ENCODE measurements around the gene PCDHGB2.
"Not testable (repeated sequence)": the region's sequence is repeated elsewhere in the genome, so short reads cannot be mapped to it uniquely, and the experiment has no call there.

Gene PCDHGB2

GRCh38 chr5:141340781-141341354 lies 18.9 kb upstream of the PCDHGB2 start:
- not testable (repeated sequence) for H3K9ac ChIP-seq (ENCODE audit: low read depth, low read length); H3K36me3 ChIP-seq (ENCODE audit: insufficient read depth, low read length); H3K4me1 ChIP-seq (ENCODE audit: insufficient read depth, low read length); H3K9me3 ChIP-seq (ENCODE audit: control insufficient read depth, insufficient read depth, low read length)

GRCh38 chr5:141342773-141343172 lies 17.0 kb upstream of the PCDHGB2 start:
- Histone ChIP-seq H3K36me3 (ENCODE audit: insufficient read depth, low read length) (no peaks in the 10 kb centered on the region), H3K4me1 (ENCODE audit: insufficient read depth, low read length) (no peaks in the 10 kb centered on the region), H3K9ac (ENCODE audit: low read depth, low read length) (no peak overlapping the region), H3K9me3 (ENCODE audit: control insufficient read depth, insufficient read depth, low read length) (peaks cover 6% of the 10 kb centered on the region; the same call in 1 of the 2 replicates)

- H3K9me3 ChIP-seq (ENCODE audit: control insufficient read depth, insufficient read depth, low read length) = peaks cover 6% of the 10 kb centered on the region; the same call in 1 of the 2 replicates
- H3K36me3 ChIP-seq (ENCODE audit: insufficient read depth, low read length) = no peaks in the 10 kb centered on the region
- H3K4me1 ChIP-seq (ENCODE audit: insufficient read depth, low read length) = no peaks in the 10 kb centered on the region
- H3K9ac ChIP-seq (ENCODE audit: low read depth, low read length) = no peak within 1 kb of the TSS
Measured at GRCh38 chr5:141343242-141343952, 16.4 kb upstream of the PCDHGB2 start, which contains the start of gene PCDHGA3. Gene PCDHGA3 (plus strand): TSS chr5:141343829. CDS start chr5:141344034, 205 bp downstream.

DNA sequence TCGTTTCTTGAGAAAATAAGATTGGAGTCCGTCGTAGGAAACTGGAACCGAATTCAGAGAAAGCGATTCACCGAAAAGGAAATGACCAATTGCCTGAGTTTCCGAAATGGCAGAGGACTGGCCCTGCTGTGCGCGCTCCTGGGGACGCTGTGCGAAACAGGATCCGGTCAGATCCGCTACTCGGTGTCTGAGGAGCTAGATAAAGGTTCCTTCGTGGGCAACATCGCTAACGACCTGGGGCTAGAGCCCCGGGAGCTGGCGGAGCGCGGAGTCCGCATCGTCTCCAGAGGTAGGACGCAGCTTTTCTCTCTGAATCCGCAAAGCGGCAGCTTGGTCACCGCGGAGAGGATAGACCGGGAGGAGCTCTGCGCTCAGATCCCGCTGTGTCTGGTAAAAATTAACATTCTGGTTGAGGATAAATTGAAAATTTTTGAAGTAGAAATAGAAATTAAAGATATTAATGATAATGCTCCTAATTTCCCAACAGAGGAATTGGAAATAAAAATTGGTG lies 15.8 kb upstream of the PCDHGB2 start:
- Histone ChIP-seq H3K4me1 (ENCODE audit: insufficient read depth, low read length) (no peaks in the 10 kb centered on the region), H3K9me3 (ENCODE audit: control insufficient read depth, insufficient read depth, low read length) (peaks cover 6% of the 10 kb centered on the region; the same call in 1 of the 2 replicates), H3K36me3 (ENCODE audit: insufficient read depth, low read length) (no peaks in the 10 kb centered on the region), H3K9ac (ENCODE audit: low read depth, low read length) (no peak overlapping the region)

- no peaks in the 10 kb centered on the region for H3K36me3 ChIP-seq (ENCODE audit: insufficient read depth, low read length)
- H3K4me1 ChIP-seq (ENCODE audit: insufficient read depth, low read length) = no peaks in the 10 kb centered on the region
- H3K9me3 ChIP-seq (ENCODE audit: control insufficient read depth, insufficient read depth, low read length) = peaks cover 2% of the 10 kb centered on the region; the same call in 1 of the 2 replicates
- no peak overlapping the region for H3K9ac ChIP-seq (ENCODE audit: low read depth, low read length)
Measured at GRCh38 chr5:141345327-141345726, 14.5 kb upstream of the PCDHGB2 start.

GRCh38 chr5:141346017-141346416 lies 13.8 kb upstream of the PCDHGB2 start:
- H3K9me3 ChIP-seq (ENCODE audit: control insufficient read depth, insufficient read depth, low read length); H3K36me3 ChIP-seq (ENCODE audit: insufficient read depth, low read length); H3K9ac ChIP-seq (ENCODE audit: low read depth, low read length); H3K4me1 ChIP-seq (ENCODE audit: insufficient read depth, low read length): not testable (repeated sequence)

DNA sequence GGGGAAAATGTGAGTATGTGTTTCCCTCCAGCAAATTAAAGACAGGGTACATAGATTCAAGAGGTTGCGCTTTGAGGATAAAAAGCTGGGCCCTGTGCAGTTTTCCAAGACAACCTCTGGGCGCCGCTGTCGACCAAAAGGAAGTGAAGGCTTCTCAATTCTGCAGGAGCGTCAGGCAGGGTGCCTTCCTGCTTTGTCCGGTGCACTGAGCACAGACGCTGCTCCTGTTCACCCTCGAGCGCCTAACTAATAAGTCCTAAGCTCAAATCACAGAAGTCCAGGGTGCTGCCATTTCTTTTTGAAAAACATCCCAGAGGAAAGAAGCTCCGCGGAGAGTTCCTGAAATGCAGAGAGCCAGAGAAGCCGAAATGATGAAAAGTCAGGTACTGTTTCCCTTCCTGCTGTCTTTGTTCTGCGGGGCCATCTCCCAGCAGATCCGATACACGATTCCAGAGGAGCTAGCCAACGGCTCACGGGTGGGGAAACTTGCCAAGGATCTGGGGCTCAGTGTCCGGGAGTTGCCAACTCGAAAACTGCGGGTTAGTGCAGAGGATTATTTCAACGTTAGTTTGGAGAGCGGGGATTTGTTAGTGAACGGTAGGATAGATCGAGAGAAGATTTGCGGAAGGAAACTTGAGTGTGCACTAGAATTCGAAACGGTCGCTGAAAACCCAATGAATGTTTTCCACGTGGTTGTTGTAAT lies 9.7 kb upstream of the PCDHGB2 start, which contains the start of gene PCDHGB1:
Gene PCDHGB1, plus strand, starts transcription at position 183 of the 703 bp plus-strand sequence. Its CDS starts 162 bp downstream, at position 345.
- H3K9me3 ChIP-seq (ENCODE audit: control insufficient read depth, insufficient read depth, low read length) = peaks cover 2% of the 10 kb centered on the region; the same call in 1 of the 2 replicates
- no peaks in the 10 kb centered on the region; the same call in 1 of the 2 replicates for H3K36me3 ChIP-seq (ENCODE audit: insufficient read depth, low read length)
- H3K4me1 ChIP-seq (ENCODE audit: insufficient read depth, low read length) = no peaks in the 10 kb centered on the region
- peak within 1 kb of the TSS; percentile 32; the same call in 1 of the 2 replicates for H3K9ac ChIP-seq (ENCODE audit: low read depth, low read length)

DNA sequence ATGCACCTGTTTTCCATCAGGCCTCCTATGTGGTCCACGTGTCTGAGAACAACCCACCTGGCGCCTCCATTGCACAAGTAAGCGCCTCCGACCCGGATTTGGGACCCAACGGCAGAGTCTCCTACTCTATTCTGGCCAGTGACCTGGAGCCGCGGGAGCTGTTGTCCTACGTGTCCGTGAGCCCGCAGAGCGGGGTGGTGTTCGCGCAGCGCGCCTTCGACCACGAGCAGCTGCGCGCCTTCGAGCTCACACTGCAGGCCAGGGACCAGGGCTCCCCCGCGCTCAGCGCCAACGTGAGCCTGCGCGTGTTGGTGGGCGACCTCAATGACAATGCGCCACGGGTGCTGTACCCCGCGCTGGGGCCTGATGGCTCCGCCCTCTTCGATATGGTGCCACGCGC lies 8.2 kb upstream of the PCDHGB2 start:
- Histone ChIP-seq H3K9me3 (ENCODE audit: control insufficient read depth, insufficient read depth, low read length) (no peaks in the 10 kb centered on the region), H3K4me1 (ENCODE audit: insufficient read depth, low read length) (no peaks in the 10 kb centered on the region), H3K9ac (ENCODE audit: low read depth, low read length) (no peak overlapping the region), H3K36me3 (ENCODE audit: insufficient read depth, low read length) (no peaks in the 10 kb centered on the region; the same call in 1 of the 2 replicates)

- Histone ChIP-seq H3K9me3 (ENCODE audit: control insufficient read depth, insufficient read depth, low read length) (0 out of 2 replicates have a peak, but pooled peaks cover under 1% of the 10 kb centered on the region), H3K4me1 (ENCODE audit: insufficient read depth, low read length) (no peaks in the 10 kb centered on the region), H3K9ac (ENCODE audit: low read depth, low read length) (no peak within 1 kb of the TSS), H3K36me3 (ENCODE audit: insufficient read depth, low read length) (no peaks in the 10 kb centered on the region; the same call in 1 of the 2 replicates)
Measured at GRCh38 chr5:141354900-141355469, 4.8 kb upstream of the PCDHGB2 start, which contains the start of gene PCDHGA4. Gene PCDHGA4 (plus strand): TSS chr5:141355021. CDS start chr5:141355108, 87 bp downstream.

DNA sequence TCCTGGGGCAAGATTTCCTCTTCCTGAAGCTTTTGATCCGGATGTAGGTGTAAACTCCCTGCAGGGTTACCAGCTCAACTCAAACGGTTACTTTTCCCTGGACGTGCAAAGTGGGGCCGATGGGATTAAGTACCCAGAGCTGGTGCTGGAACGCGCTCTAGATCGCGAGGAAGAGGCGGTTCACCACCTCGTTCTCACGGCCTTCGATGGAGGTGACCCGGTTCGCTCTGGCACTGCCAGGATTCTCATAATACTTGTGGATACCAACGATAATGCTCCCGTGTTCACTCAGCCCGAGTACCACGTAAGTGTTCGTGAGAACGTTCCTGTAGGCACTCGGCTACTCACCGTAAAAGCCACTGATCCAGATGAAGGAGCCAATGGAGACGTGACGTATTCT lies 4.2 kb upstream of the PCDHGB2 start:
- H3K4me1 ChIP-seq (ENCODE audit: insufficient read depth, low read length) = no peaks in the 10 kb centered on the region
- peaks cover 6% of the 10 kb centered on the region; the same call in 1 of the 2 replicates for H3K9me3 ChIP-seq (ENCODE audit: control insufficient read depth, insufficient read depth, low read length)
- H3K9ac ChIP-seq (ENCODE audit: low read depth, low read length) = no peak overlapping the region
- no peaks in the 10 kb centered on the region; the same call in 1 of the 2 replicates for H3K36me3 ChIP-seq (ENCODE audit: insufficient read depth, low read length)

DNA sequence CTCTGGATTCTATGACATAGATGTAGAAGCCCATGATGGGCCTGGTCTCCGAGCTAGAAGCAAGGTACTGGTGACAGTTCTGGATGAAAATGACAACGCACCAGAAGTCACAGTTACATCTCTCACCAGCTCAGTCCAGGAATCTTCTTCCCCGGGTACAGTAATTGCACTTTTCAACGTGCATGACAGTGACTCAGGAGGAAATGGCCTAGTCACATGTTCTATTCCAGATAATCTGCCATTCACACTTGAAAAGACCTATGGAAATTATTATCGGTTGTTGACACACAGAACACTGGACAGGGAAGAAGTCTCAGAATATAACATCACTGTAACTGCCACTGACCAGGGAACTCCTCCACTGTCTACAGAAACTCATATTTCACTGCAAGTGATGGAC lies 3.7 kb upstream of the PCDHGB2 start:
- Histone ChIP-seq H3K9ac (ENCODE audit: low read depth, low read length) (no peak overlapping the region), H3K9me3 (ENCODE audit: control insufficient read depth, insufficient read depth, low read length) (peaks cover 8% of the 10 kb centered on the region; the same call in 1 of the 2 replicates), H3K4me1 (ENCODE audit: insufficient read depth, low read length) (no peaks in the 10 kb centered on the region), H3K36me3 (ENCODE audit: insufficient read depth, low read length) (no peaks in the 10 kb centered on the region; the same call in 1 of the 2 replicates)

- Histone ChIP-seq H3K9me3 (ENCODE audit: control insufficient read depth, insufficient read depth, low read length) (peaks cover 8% of the 10 kb centered on the region; the same call in 1 of the 2 replicates), H3K9ac (ENCODE audit: low read depth, low read length) (no peak overlapping the region), H3K36me3 (ENCODE audit: insufficient read depth, low read length) (no peaks in the 10 kb centered on the region; the same call in 1 of the 2 replicates), H3K4me1 (ENCODE audit: insufficient read depth, low read length) (no peaks in the 10 kb centered on the region)
Measured at GRCh38 chr5:141356950-141357349, 2.8 kb upstream of the PCDHGB2 start.

GRCh38 chr5:141360685-141361084 lies 891 bp downstream of the PCDHGB2 start:
- peaks cover 8% of the 10 kb centered on the region; the same call in 1 of the 2 replicates for H3K9me3 ChIP-seq (ENCODE audit: control insufficient read depth, insufficient read depth, low read length)
- H3K9ac ChIP-seq (ENCODE audit: low read depth, low read length) = no peak overlapping the region
- H3K4me1 ChIP-seq (ENCODE audit: insufficient read depth, low read length) = peaks cover 3% of the 10 kb centered on the region; the same call in 1 of the 2 replicates

DNA sequence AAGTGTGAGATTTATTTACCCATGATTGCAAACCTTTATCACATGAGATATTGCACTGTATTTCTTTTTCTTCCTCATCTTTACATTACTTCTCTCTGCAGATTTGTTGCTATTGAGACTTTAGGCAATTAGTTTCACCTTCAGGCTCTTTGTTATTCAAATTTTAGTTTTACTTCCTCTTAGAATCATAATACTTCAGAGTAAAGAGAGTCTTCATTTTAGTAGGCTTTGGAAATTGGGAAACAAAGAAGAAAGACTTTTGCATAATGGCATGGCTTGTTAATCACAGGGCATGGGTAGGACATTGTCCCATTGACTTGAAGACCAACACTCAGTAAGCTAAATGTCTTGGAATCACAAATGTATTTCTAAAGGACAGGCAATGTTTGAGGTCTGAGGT lies 2.9 kb downstream of the PCDHGB2 start:
- no peak overlapping the region for H3K9ac ChIP-seq (ENCODE audit: low read depth, low read length)
- no peaks in the 10 kb centered on the region for H3K36me3 ChIP-seq (ENCODE audit: insufficient read depth, low read length)
- H3K4me1 ChIP-seq (ENCODE audit: insufficient read depth, low read length) = peaks cover 3% of the 10 kb centered on the region; the same call in 1 of the 2 replicates
- H3K9me3 ChIP-seq (ENCODE audit: control insufficient read depth, insufficient read depth, low read length) = peaks cover 8% of the 10 kb centered on the region; the same call in 1 of the 2 replicates

More at GRCh38 chr5:141360685-141361084, 891 bp downstream of the PCDHGB2 start:
- no peaks in the 10 kb centered on the region for H3K36me3 ChIP-seq (ENCODE audit: insufficient read depth, low read length)
